ENCODE results near the gene NAV2.
"Not testable (repeated sequence)": the region's sequence is repeated elsewhere in the genome, so short reads cannot be mapped to it uniquely, and the experiment has no call there.

Gene NAV2

GRCh38 chr11:19912115-19912957 lies 199.7 kb downstream of the NAV2 start:
- DNase-seq: no peak

GRCh38 chr11:19912958-19913892 lies 200.6 kb downstream of the NAV2 start:
- DNase-seq: no peak

- no peak for DNase-seq
Measured at GRCh38 chr11:19913893-19914249, 201.2 kb downstream of the NAV2 start.

- no peak for DNase-seq
Measured at GRCh38 chr11:19915808-19916207, 203.2 kb downstream of the NAV2 start.

- DNase-seq: no peak
Measured at GRCh38 chr11:19917069-19917468, 204.4 kb downstream of the NAV2 start.

- DNase-seq: no peak
Measured at GRCh38 chr11:19918302-19919049, 205.8 kb downstream of the NAV2 start.

GRCh38 chr11:19919050-19919561 lies 206.5 kb downstream of the NAV2 start:
- DNase-seq: no peak

- DNase-seq: no peak
Measured at GRCh38 chr11:19920982-19921381, 208.3 kb downstream of the NAV2 start.

GRCh38 chr11:19921976-19922688 lies 209.5 kb downstream of the NAV2 start:
- no peak for DNase-seq

- DNase-seq: no peak
Measured at GRCh38 chr11:19922689-19923035, 210.0 kb downstream of the NAV2 start.

GRCh38 chr11:19923626-19924025 lies 211.0 kb downstream of the NAV2 start:
- DNase-seq: no peak

- no peak for DNase-seq
Measured at GRCh38 chr11:19924311-19924710, 211.7 kb downstream of the NAV2 start.

- DNase-seq: no peak
Measured at GRCh38 chr11:19924716-19925115, 212.1 kb downstream of the NAV2 start.

- DNase-seq: not testable (repeated sequence)
Measured at GRCh38 chr11:19927403-19927802, 214.8 kb downstream of the NAV2 start.

- DNase-seq: no peak
Measured at GRCh38 chr11:19929147-19929546, 216.5 kb downstream of the NAV2 start.

GRCh38 chr11:19929655-19930054 lies 217.0 kb downstream of the NAV2 start:
- DNase-seq: no peak

- no peak for DNase-seq
Measured at GRCh38 chr11:19931141-19931770, 218.6 kb downstream of the NAV2 start.

GRCh38 chr11:19931771-19932369 lies 219.2 kb downstream of the NAV2 start:
- no peak for DNase-seq

GRCh38 chr11:19933132-19933735 lies 220.6 kb downstream of the NAV2 start:
- DNase-seq: no peak

GRCh38 chr11:19933801-19934488 lies 221.3 kb downstream of the NAV2 start:
- no peak for DNase-seq
